Dermis microvascular lymphatic vessel endothelial cell (primary cell): Measurements from ENCODE around the gene ZNF205. TPM values are rescaled to one million over a fixed set of nuclear protein-coding genes. Genes with fewer than 3 reads are reported as not detected.

Experiments
- total RNA-seq: library from RNA; depleted of rRNA; stranded (reverse); fragments of >200 nt; gene quantifications from 2 replicates; pipeline ENCODE4 v1.2.1, GENCODE V29; 2014

The ZNF205 gene
- total RNA-seq, 1 donor from 2014 or later: 17.2 TPM

Other genes starting within 250 kb of the ZNF205 start
- 31.5 and 33.1 TPM in 2 replicates for gene FLYWCH2, start 229.4 kb upstream of the ZNF205 start, total RNA-seq
- 19.0 and 26.6 TPM in 2 replicates for gene FLYWCH1, start 200.7 kb upstream of the ZNF205 start, total RNA-seq
- gene KREMEN2, start 148.3 kb upstream of the ZNF205 start, total RNA-seq: not detected in 2 replicates
- gene PAQR4, start 143.2 kb upstream of the ZNF205 start, total RNA-seq: 4.8 and 7.4 TPM in 2 replicates
- gene PKMYT1, start 132.1 kb upstream of the ZNF205 start, total RNA-seq: 2.5 and 3.6 TPM in 2 replicates
- not detected in 2 replicates for gene CLDN9, start 99.7 kb upstream of the ZNF205 start, total RNA-seq
- gene CLDN6, start 94.4 kb upstream of the ZNF205 start, total RNA-seq: not detected in 2 replicates
- gene TNFRSF12A, start 92.2 kb upstream of the ZNF205 start, total RNA-seq: 39.8 and 50.3 TPM in 2 replicates
- 3.1 and 4.4 TPM in 2 replicates for gene HCFC1R1, start 88.6 kb upstream of the ZNF205 start, total RNA-seq
- gene THOC6, start 88.6 kb upstream of the ZNF205 start, total RNA-seq: 22.2 and 24.3 TPM in 2 replicates
- gene BICDL2, start 75.6 kb upstream of the ZNF205 start, total RNA-seq: not detected in 2 replicates
- under 0.01 and 0.13 TPM in 2 replicates for gene MMP25, start 66.0 kb upstream of the ZNF205 start, total RNA-seq
- 52.0 and 53.5 TPM in 2 replicates for gene IL32, start 46.9 kb upstream of the ZNF205 start, total RNA-seq
- not detected in 2 replicates for gene ZSCAN10, start 13.3 kb upstream of the ZNF205 start, total RNA-seq
- gene ZNF213, start 22.4 kb downstream of the ZNF205 start, total RNA-seq: 2.8 and 5.4 TPM in 2 replicates
- not detected in 2 replicates for gene OR1F1, start 75.6 kb downstream of the ZNF205 start, total RNA-seq
- 8.2 and 9.4 TPM in 2 replicates for gene ZNF200, start 122.6 kb downstream of the ZNF205 start, total RNA-seq
- under 0.01 TPM in 1 of 2 replicates, not detected in the other for gene MEFV, start 144.0 kb downstream of the ZNF205 start, total RNA-seq
- gene ZNF263, start 170.9 kb downstream of the ZNF205 start, total RNA-seq: 31.2 and 46.8 TPM in 2 replicates
- gene TIGD7, start 192.8 kb downstream of the ZNF205 start, total RNA-seq: 2.8 and 2.9 TPM in 2 replicates
- gene ZNF75A, start 192.9 kb downstream of the ZNF205 start, total RNA-seq: 10.1 and 13.7 TPM in 2 replicates
- gene OR2C1, start 243.3 kb downstream of the ZNF205 start, total RNA-seq: under 0.01 TPM in 1 of 2 replicates, not detected in the other